A673 (cell line): ENCODE data around the gene KIF2C.

Experiments
- EZH2 ChIP-seq: fragments of 200-600 bp; sonication (generic); IDR thresholded peaks from 2 replicates; pipeline ENCODE4 v1.6.1; 2017; ENCODE audit warnings: borderline replicate concordance, low read depth, mild to moderate bottlenecking, mixed read lengths, antibody characterized with exemption, low read length; ENCODE audit not compliant: poor library complexity, severe bottlenecking
- TF ChIP-seq, protein P1 (sequence below): fragments of 300-800, 200-600 bp; sonication (generic); conservative IDR thresholded peaks from 2 replicates; pipeline ENCODE4 v1.5.1; 2017; ENCODE audit warnings: low read depth, mild to moderate bottlenecking, antibody characterized with exemption, low read length, moderate library complexity, mixed read lengths

DNA sequence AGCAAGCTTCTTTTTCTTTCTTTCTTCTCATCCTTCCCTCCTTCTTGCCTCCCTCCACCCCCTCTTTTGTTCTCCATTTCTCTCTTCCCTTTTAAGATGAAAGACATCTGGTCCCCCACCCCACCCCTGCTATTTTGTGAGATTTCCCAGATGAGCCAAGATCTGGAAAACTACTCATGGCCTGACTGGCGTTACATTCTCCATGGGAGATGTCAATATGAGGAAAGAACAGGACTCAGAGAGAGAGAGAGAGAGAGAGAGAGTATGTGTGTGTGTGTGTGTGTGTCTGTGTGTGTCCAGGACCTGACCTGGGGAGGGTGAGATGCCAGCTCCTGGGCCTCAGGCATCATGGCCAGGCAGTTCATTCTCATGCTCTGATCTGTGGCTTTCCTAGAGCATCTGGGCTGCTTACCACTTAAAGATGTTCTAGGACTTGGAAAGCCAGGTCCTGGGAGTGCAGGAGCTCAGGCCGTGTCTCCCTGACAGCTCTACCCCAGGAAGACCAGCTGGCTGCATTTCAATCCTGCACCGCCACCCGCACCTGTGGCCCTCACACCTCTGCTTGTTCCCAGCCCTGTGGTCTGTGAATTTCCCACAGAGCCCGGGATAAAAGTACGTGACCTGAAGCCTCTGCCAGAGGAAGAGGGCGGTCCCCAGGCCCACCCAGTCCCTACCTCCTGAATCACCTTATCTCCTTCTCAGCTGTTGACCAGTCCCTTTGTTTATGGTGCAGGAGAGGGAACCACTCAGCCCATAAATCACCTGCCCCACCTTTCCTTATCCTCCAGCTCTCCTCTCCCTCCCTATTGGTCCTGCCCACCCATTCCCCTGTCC, 51.5 kb downstream of the KIF2C start:
- no peak for TF ChIP-seq EZH2
- TF ChIP-seq, protein P1, sequence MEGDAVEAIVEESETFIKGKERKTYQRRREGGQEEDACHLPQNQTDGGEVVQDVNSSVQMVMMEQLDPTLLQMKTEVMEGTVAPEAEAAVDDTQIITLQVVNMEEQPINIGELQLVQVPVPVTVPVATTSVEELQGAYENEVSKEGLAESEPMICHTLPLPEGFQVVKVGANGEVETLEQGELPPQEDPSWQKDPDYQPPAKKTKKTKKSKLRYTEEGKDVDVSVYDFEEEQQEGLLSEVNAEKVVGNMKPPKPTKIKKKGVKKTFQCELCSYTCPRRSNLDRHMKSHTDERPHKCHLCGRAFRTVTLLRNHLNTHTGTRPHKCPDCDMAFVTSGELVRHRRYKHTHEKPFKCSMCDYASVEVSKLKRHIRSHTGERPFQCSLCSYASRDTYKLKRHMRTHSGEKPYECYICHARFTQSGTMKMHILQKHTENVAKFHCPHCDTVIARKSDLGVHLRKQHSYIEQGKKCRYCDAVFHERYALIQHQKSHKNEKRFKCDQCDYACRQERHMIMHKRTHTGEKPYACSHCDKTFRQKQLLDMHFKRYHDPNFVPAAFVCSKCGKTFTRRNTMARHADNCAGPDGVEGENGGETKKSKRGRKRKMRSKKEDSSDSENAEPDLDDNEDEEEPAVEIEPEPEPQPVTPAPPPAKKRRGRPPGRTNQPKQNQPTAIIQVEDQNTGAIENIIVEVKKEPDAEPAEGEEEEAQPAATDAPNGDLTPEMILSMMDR: no peak
